Effector memory CD4-positive, alpha-beta T cell (primary cell): ENCODE results near the gene SGIP1.

Experiments
- DNase-seq, 3 donors: peaks; one replicate each; pipeline ENCODE4 v3.0.0-alpha.2; 2020
- H3K27ac ChIP-seq: 2 replicates; pipeline ENCODE4 v1.7.0; 2013; ENCODE audit warnings: mild to moderate bottlenecking, low read length, moderate library complexity; ENCODE audit not compliant: insufficient read depth, poor library complexity, severe bottlenecking
- H3K27me3 ChIP-seq: replicated peaks from 2 replicates; pipeline ENCODE4 v1.7.0; 2013; ENCODE audit warnings: mild to moderate bottlenecking, low read length; ENCODE audit not compliant: insufficient read depth, control insufficient read depth, poor library complexity, severe bottlenecking
- H3K36me3 ChIP-seq: 2 replicates; pipeline ENCODE4 v1.7.0; 2013; ENCODE audit warnings: mild to moderate bottlenecking, low read length, moderate library complexity; ENCODE audit not compliant: control insufficient read depth, insufficient read depth
- H3K4me1 ChIP-seq: 2 replicates; pipeline ENCODE4 v1.7.0; 2013; ENCODE audit warnings: low read length, mild to moderate bottlenecking; ENCODE audit not compliant: control insufficient read depth, insufficient read depth, poor library complexity, severe bottlenecking
- H3K4me3 ChIP-seq: 2 replicates; pipeline ENCODE4 v1.7.0; 2013; ENCODE audit warnings: low read length, low read depth, mild to moderate bottlenecking; ENCODE audit not compliant: insufficient read depth, poor library complexity, severe bottlenecking
- H3K9me3 ChIP-seq: 2 replicates; pipeline ENCODE4 v1.7.0; 2013; ENCODE audit warnings: mild to moderate bottlenecking, low read length, moderate library complexity; ENCODE audit not compliant: control insufficient read depth

SGIP1 gene

DNA sequence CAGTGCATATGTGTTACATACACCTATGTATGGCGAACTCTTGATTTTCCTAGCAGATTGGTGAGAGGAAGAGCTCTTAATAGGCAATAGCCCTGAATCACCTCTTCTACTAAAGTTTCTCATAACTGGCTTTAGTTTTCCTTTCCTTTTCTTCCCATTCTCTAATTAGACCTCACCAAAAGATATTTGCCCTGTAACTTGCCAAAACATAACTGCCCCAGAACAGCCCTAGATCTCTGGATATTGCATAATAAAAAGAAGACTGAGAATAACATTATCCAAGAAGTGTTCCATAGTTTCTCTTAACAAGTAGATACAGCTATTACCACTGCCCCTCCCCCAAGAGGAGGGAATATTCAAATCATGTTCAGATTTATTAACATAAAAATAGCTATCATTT lies 16.3 kb downstream of the SGIP1 start:
- Histone ChIP-seq H3K36me3 (no peaks in the 10 kb centered on the region), H3K4me1 (no peaks in the 10 kb centered on the region), H3K27ac (no peak overlapping the region), H3K27me3 (no peaks in the 10 kb centered on the region), H3K9me3 (no peaks in the 10 kb centered on the region), H3K4me3 (no peak overlapping the region)
- DNase-seq, result no peak

DNA sequence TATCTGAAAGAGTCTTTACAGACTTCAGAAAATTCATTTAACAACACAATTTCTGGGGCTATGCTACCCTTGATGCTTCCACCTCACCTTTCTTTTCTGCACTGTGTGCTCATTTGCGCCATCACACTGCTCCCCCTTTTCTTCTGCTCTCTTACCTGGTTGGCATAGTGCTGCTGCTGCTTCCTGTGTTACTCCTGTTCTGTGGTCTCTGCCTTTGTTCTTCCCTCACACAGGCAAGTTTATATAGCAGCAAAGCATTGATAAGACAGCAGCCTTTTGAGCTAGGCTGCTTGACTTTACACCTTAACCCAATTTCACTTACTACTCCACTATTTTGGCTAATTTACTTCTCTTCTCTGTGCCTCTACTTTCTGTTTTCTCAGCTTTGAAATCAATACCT lies 18.3 kb downstream of the SGIP1 start:
- Histone ChIP-seq H3K4me3 (no peak overlapping the region), H3K27me3 (no peaks in the 10 kb centered on the region), H3K27ac (no peak overlapping the region), H3K36me3 (no peaks in the 10 kb centered on the region), H3K9me3 (no peaks in the 10 kb centered on the region), H3K4me1 (no peaks in the 10 kb centered on the region)
- DNase-seq, result no peak

DNA sequence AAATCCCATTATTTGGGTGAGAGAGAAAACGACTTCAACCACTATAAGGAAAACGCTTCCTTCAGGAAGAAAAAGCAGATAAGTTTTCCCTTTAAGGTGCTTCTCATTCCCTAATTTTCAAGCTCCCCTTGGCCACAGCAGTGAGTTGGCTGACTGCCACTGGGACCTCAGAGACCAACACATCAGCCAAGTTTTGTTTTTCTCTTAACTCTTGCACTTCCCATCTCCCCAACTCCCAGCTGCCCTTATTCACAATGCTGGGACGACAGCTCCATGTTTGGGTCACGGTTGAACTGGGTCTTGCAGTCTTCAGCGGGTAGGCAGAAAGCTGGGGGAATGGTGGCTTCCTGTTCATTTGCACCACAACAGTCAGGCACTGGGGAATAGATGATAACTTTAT lies 18.9 kb downstream of the SGIP1 start:
- Histone ChIP-seq H3K27me3 (no peaks in the 10 kb centered on the region), H3K4me3 (no peak overlapping the region), H3K9me3 (no peaks in the 10 kb centered on the region), H3K4me1 (no peaks in the 10 kb centered on the region), H3K27ac (no peak overlapping the region), H3K36me3 (no peaks in the 10 kb centered on the region)
- no peak for DNase-seq

- Histone ChIP-seq H3K4me1 (no peaks in the 10 kb centered on the region), H3K9me3 (no peaks in the 10 kb centered on the region), H3K27ac (no peak overlapping the region), H3K4me3 (no peak overlapping the region), H3K36me3 (no peaks in the 10 kb centered on the region), H3K27me3 (no peaks in the 10 kb centered on the region)
- no peak for DNase-seq
These were observed 19.9 kb downstream of the SGIP1 start for GRCh38 chr1:66553846-66554245.

GRCh38 chr1:66556161-66556611 lies 22.2 kb downstream of the SGIP1 start:
- DNase-seq, result no peak
- Histone ChIP-seq H3K4me1 (no peaks in the 10 kb centered on the region), H3K27ac (no peak overlapping the region), H3K27me3 (no peaks in the 10 kb centered on the region), H3K4me3 (no peak overlapping the region), H3K36me3 (no peaks in the 10 kb centered on the region), H3K9me3 (no peaks in the 10 kb centered on the region)

GRCh38 chr1:66557157-66557556 lies 23.2 kb downstream of the SGIP1 start:
- H3K9me3 ChIP-seq, result no peaks in the 10 kb centered on the region
- DNase-seq, result no peak
- H3K4me3 ChIP-seq, result no peak overlapping the region
- H3K27ac ChIP-seq, result no peak overlapping the region
- no peaks in the 10 kb centered on the region for H3K27me3 ChIP-seq
- no peaks in the 10 kb centered on the region for H3K36me3 ChIP-seq
- no peaks in the 10 kb centered on the region for H3K4me1 ChIP-seq

GRCh38 chr1:66559517-66559916 lies 25.6 kb downstream of the SGIP1 start:
- H3K36me3 ChIP-seq, result no peaks in the 10 kb centered on the region
- H3K9me3 ChIP-seq, result no peaks in the 10 kb centered on the region
- H3K27ac ChIP-seq, result no peak overlapping the region
- H3K4me1 ChIP-seq, result no peaks in the 10 kb centered on the region
- no peak overlapping the region for H3K4me3 ChIP-seq
- no peak for DNase-seq
- H3K27me3 ChIP-seq, result no peaks in the 10 kb centered on the region

- Histone ChIP-seq H3K36me3 (no peaks in the 10 kb centered on the region), H3K27ac (no peak overlapping the region), H3K4me1 (no peaks in the 10 kb centered on the region), H3K27me3 (no peaks in the 10 kb centered on the region), H3K9me3 (no peaks in the 10 kb centered on the region), H3K4me3 (no peak overlapping the region)
- DNase-seq, result no peak
These were observed 28.6 kb downstream of the SGIP1 start for GRCh38 chr1:66562561-66562960.

DNA sequence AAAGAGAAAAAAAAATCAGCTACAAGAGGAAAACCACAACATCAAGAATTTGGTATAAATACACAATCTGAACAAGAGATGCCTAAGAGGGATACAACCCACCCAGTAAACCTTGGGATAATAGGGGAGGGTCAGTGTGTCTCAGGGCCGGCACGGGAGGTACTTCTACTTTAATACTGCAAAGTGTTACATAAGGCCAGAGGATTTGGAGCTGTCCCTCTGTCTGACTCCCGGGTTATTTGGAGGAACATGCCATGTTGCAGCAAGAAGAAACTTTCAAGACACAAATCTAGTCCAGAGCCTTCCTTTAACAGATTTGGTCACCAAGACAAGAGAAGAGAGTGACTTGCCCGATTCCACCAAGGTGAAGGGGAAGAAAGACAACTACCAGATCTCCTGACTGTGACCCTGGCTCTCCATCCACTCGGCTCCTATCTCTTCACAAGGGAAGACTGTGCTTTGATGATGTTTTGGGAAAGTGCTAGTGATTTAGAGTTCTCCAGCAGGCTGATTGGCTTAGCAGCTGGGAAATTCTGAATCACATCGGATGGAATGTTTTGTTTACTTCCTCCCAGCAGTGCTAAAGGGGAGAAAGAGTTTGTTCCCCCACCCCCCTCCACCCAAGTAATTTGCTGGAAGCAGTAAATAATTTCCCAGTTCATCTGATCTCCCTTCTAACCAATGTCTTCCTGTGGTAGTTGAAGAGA lies 29.3 kb downstream of the SGIP1 start:
- no peaks in the 10 kb centered on the region for H3K36me3 ChIP-seq
- H3K27me3 ChIP-seq, result no peaks in the 10 kb centered on the region
- no peak overlapping the region for H3K27ac ChIP-seq
- no peaks in the 10 kb centered on the region for H3K4me1 ChIP-seq
- no peaks in the 10 kb centered on the region for H3K9me3 ChIP-seq
- DNase-seq, result no peak
- H3K4me3 ChIP-seq, result no peak overlapping the region

- Histone ChIP-seq H3K27me3 (no peaks in the 10 kb centered on the region), H3K4me1 (no peaks in the 10 kb centered on the region), H3K36me3 (no peaks in the 10 kb centered on the region), H3K4me3 (no peak overlapping the region), H3K9me3 (no peaks in the 10 kb centered on the region), H3K27ac (no peak overlapping the region)
- DNase-seq, result no peak
These were observed 30.1 kb downstream of the SGIP1 start for GRCh38 chr1:66563941-66564630.
